Neuronal stem cell (in vitro differentiated cells): ENCODE data around the gene SELENOW.
"Not testable (repeated sequence)": the region's sequence is repeated elsewhere in the genome, so short reads cannot be mapped to it uniquely, and the experiment has no call there.

ENCODE experiments used
- DNase-seq: peaks from one replicate; pipeline ENCODE4 v3.0.0-alpha.2; 2013; ENCODE audit warnings: low spot score
- H2AFZ ChIP-seq: one replicate; pipeline ENCODE4 v1.6.1; 2013; ENCODE audit warnings: mild to moderate bottlenecking, low read length, inconsistent platforms
- H2AK5ac ChIP-seq: 2 replicates; pipeline ENCODE4 v1.6.1; 2013; ENCODE audit warnings: low read depth, mild to moderate bottlenecking, inconsistent platforms, low read length, moderate library complexity, mixed read lengths
- H2BK120ac ChIP-seq: 2 replicates; pipeline ENCODE4 v1.6.1; 2013; ENCODE audit warnings: low read depth, mild to moderate bottlenecking, inconsistent platforms, low read length, moderate library complexity, mixed read lengths
- H2BK12ac ChIP-seq: one replicate; pipeline ENCODE4 v1.6.1; 2013; ENCODE audit warnings: low read length, inconsistent platforms
- H2BK15ac ChIP-seq: 2 replicates; pipeline ENCODE4 v1.6.1; 2013; ENCODE audit warnings: mild to moderate bottlenecking, low read length, inconsistent platforms, mixed read lengths
- H2BK5ac ChIP-seq: one replicate; pipeline ENCODE4 v1.6.1; 2013; ENCODE audit warnings: inconsistent platforms, mild to moderate bottlenecking, low read length, moderate library complexity
- H3K14ac ChIP-seq: one replicate; pipeline ENCODE4 v1.6.1; 2013; ENCODE audit warnings: low read length, inconsistent platforms
- H3K18ac ChIP-seq: 2 replicates; pipeline ENCODE4 v1.6.1; 2013; ENCODE audit warnings: low read length, inconsistent platforms
- H3K23ac ChIP-seq: 2 replicates; pipeline ENCODE4 v1.6.1; 2013; ENCODE audit warnings: low read depth, mild to moderate bottlenecking, mixed read lengths, low read length, inconsistent platforms; ENCODE audit not compliant: poor library complexity
- H3K27ac ChIP-seq: replicated peaks from 3 replicates; pipeline ENCODE4 v1.5.1; 2013; ENCODE audit warnings: low read length, inconsistent platforms
- H3K27me3 ChIP-seq, 3 experiments: 2 replicates each; pipeline ENCODE4 v1.6.1; 2013; ENCODE audit warnings: low read length in 3 of 3, mild to moderate bottlenecking in 2 of 3, inconsistent platforms in 1 of 3, low read depth in 1 of 3, mixed read lengths in 1 of 3, moderate library complexity in 1 of 3; ENCODE audit not compliant: control insufficient read depth in 3 of 3, insufficient read depth in 3 of 3
- H3K36me3 ChIP-seq, 2 donors: replicated peaks in 1 of 2; 2 replicates each; pipeline ENCODE4 v1.6.1; 2013; ENCODE audit warnings: low read length in 2 of 2; ENCODE audit not compliant: control insufficient read depth in 2 of 2, insufficient read depth in 2 of 2
- H3K4ac ChIP-seq: 2 replicates; pipeline ENCODE4 v1.6.1; 2013; ENCODE audit warnings: inconsistent platforms, mild to moderate bottlenecking, low read length, moderate library complexity
- H3K4me1 ChIP-seq, 2 donors: 1 replicate in 1 of 2; 2 replicates in 1 of 2; pipeline ENCODE4 v1.6.1; 2013; ENCODE audit warnings: low read length in 2 of 2, low read depth in 1 of 2; ENCODE audit not compliant: control insufficient read depth in 2 of 2, insufficient read depth in 1 of 2
- H3K4me2 ChIP-seq: one replicate; pipeline ENCODE4 v1.6.1; 2013; ENCODE audit warnings: mild to moderate bottlenecking, low read length, inconsistent platforms; ENCODE audit not compliant: insufficient read depth, poor library complexity, severe bottlenecking
- H3K4me3 ChIP-seq, 2 donors: 2 replicates each; pipeline ENCODE4 v1.5.1; 2013; ENCODE audit warnings: low read length in 2 of 2, mild to moderate bottlenecking in 2 of 2, inconsistent platforms in 1 of 2, moderate library complexity in 1 of 2
- H3K79me1 ChIP-seq: one replicate; pipeline ENCODE4 v1.6.1; 2013; ENCODE audit warnings: low read depth, mild to moderate bottlenecking, inconsistent platforms, low read length, moderate library complexity
- H3K9ac ChIP-seq: one replicate; pipeline ENCODE4 v1.6.1; 2013; ENCODE audit warnings: mild to moderate bottlenecking, low read depth, low read length, inconsistent platforms; ENCODE audit not compliant: poor library complexity
- H3K9me3 ChIP-seq, 2 donors: replicated peaks in 1 of 2; 2 replicates each; pipeline versions ENCODE3 to v1.6.1; 2013; ENCODE audit warnings: low read length in 2 of 2, mild to moderate bottlenecking in 2 of 2, inconsistent platforms in 1 of 2, low read depth in 1 of 2, mixed read lengths in 1 of 2, moderate library complexity in 1 of 2; ENCODE audit not compliant: control insufficient read depth in 2 of 2, insufficient read depth in 1 of 2
- H4K8ac ChIP-seq: one replicate; pipeline ENCODE4 v1.6.1; 2013; ENCODE audit warnings: low read depth, mild to moderate bottlenecking, inconsistent platforms, low read length, moderate library complexity
- H4K91ac ChIP-seq: one replicate; pipeline ENCODE4 v1.6.1; 2013; ENCODE audit warnings: low read length, low read depth, mild to moderate bottlenecking, inconsistent platforms; ENCODE audit not compliant: poor library complexity
- WGBS, 2 donors: extraction: QIAGEN DNeasy Blood & Tissue Kit; methylation state at CpG; one replicate each; pipeline ENCODE4 v1.1.7; 2013; ENCODE audit warnings: missing lambda C conversion rate in 2 of 2, mixed read lengths in 1 of 2; ENCODE audit not compliant: insufficient read length in 2 of 2, insufficient replicate concordance in 1 of 2; ENCODE audit errors: extremely low coverage in 2 of 2; 5-methylcytosine and 5-hydroxymethylcytosine counted together

The SELENOW gene

DNA sequence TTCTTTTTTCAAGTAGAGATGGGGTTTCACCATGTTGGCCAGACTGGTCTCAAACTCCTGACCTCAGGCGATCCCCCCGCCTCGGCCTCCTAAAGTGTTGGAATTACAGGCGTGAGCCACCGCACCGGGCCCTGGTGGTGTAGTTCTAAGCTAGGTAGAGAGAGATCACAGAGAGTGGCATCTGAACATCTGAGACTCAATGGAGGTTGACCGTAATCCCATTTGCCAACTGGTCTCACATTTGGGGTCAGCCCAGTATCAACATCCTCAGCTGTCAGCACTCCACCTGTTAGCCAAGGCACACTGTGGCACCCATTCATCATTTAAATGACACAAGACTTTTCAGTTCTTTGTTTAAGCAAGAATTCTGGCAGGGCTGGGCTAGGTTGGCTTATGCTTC, 8.1 kb downstream of the SELENOW start:
- no peak overlapping the region for H2BK5ac ChIP-seq
- H4K8ac ChIP-seq, result no peak overlapping the region
- no peaks in the 10 kb centered on the region for H3K27me3 ChIP-seq
- H3K4ac ChIP-seq, result no peak overlapping the region
- no peak overlapping the region for H3K4me3 ChIP-seq
- no peak overlapping the region for H2BK12ac ChIP-seq
- no peak overlapping the region for H2BK15ac ChIP-seq
- WGBS, 2 donors, result no CpG with 5 or more reads among the region's 7 CpGs
- H3K27ac ChIP-seq, result no peak overlapping the region
- H3K79me1 ChIP-seq, result peaks cover 2% of the 10 kb centered on the region
- H3K18ac ChIP-seq, result no peak overlapping the region
- H3K9me3 ChIP-seq, result no peaks in the 10 kb centered on the region
- peaks cover 20 to 49% of the 10 kb centered on the region in 2 donors for H3K36me3 ChIP-seq
- no peak for DNase-seq
- no peak overlapping the region for H2AK5ac ChIP-seq
- H3K23ac ChIP-seq, result no peak overlapping the region
- H4K91ac ChIP-seq, result no peak overlapping the region
- H3K14ac ChIP-seq, result no peak overlapping the region
- H2BK120ac ChIP-seq, result no peak overlapping the region
- no peak overlapping the region for H3K9ac ChIP-seq
- H3K4me1 ChIP-seq, result no peaks in the 10 kb centered on the region
- H2AFZ ChIP-seq, result no peak overlapping the region
- no peak overlapping the region for H3K4me2 ChIP-seq

DNA sequence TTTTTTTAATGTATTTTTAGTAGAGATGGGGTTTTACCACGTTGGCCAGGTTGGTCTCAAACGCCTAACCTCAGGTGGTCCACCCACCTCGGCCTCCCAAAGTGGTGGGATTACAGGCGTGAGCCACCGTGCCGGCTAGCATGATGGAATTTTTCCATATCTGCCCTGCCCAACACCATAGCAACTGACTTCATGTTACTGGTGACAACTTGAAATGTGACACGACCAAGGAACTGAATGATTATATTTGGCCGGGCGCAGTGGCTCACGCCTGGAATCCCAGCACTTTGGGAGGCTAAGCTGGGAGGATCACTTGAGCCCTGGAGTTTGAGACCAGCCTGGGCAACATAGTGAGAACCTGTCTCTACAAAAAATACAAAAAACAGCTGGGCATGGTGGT, 8.8 kb downstream of the SELENOW start:
- not testable (repeated sequence) for H3K4me1 ChIP-seq, H2BK15ac ChIP-seq, H3K23ac ChIP-seq, H4K8ac ChIP-seq, DNase-seq, H3K9ac ChIP-seq, H3K14ac ChIP-seq, H2BK120ac ChIP-seq, H2AK5ac ChIP-seq, H3K4me2 ChIP-seq, H3K79me1 ChIP-seq, H2AFZ ChIP-seq, H2BK12ac ChIP-seq, H3K9me3 ChIP-seq, H3K27me3 ChIP-seq, H3K4me3 ChIP-seq, H3K4ac ChIP-seq, H3K27ac ChIP-seq, H2BK5ac ChIP-seq, H4K91ac ChIP-seq, H3K18ac ChIP-seq
- peaks cover 15 to 41% of the 10 kb centered on the region in 2 donors for H3K36me3 ChIP-seq
- no CpG with 5 or more reads among the region's 10 CpGs for WGBS, 2 donors

DNA sequence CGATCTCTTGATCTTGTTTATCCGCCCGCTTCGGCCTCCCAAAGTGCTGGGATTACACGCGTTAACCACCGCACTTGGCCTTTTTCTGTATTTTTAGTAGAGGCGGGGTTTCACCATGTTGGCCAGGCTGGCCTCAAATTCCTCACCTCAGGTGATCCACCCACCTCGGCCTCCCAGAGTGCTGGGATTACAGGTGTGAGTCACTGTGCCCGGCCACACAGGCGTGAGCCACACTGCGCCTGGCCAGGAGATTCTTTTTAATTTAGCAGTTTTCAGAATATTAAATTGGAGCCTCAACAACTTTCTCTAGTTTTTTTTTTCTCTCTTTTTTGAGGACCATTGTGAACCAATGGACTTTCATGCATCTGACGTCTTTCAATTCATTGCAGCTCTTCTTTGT, 11.3 kb downstream of the SELENOW start:
- H2BK12ac ChIP-seq, H3K27me3 ChIP-seq, H2AK5ac ChIP-seq, H3K9me3 ChIP-seq, H3K4me1 ChIP-seq, H2BK120ac ChIP-seq, DNase-seq, H3K4ac ChIP-seq, H3K4me3 ChIP-seq, H2BK5ac ChIP-seq, H3K14ac ChIP-seq, H3K23ac ChIP-seq, H3K79me1 ChIP-seq, H3K4me2 ChIP-seq, H3K9ac ChIP-seq, H2AFZ ChIP-seq, H4K91ac ChIP-seq, H4K8ac ChIP-seq, H2BK15ac ChIP-seq, H3K18ac ChIP-seq, H3K27ac ChIP-seq: not testable (repeated sequence)
- peaks cover 4 to 20% of the 10 kb centered on the region in 2 donors for H3K36me3 ChIP-seq
- no CpG with 5 or more reads among the region's 13 CpGs for WGBS, 2 donors

DNA sequence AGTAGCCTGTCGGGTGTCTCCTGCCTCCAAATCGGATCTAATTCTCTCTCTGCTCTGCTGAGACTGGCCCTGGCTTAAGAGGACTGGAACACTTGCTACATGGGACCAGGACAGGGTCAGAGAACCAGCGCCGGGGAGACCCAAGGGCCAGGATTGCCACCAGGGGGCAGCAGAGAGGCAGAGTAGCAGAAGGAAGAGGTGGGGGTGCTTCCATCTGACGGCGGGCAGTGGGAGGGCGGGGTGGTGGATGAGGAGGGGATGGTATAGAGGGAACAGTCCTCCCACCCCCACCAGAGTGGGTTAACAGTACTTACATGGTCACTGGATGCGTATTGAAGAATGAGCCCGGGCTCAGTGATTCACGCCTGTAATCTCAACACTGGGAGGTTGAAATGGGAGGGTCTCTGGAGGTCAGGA, 11.9 kb downstream of the SELENOW start:
- Histone ChIP-seq H3K79me1 (peaks cover 1% of the 10 kb centered on the region), H4K8ac (no peak overlapping the region), H2BK5ac (no peak overlapping the region), H3K4me1 (no peaks in the 10 kb centered on the region), H4K91ac (no peak overlapping the region), H3K4me3 (no peak overlapping the region), H3K9me3 (peaks cover 2 to 5% of the 10 kb centered on the region in 2 donors), H3K4me2 (no peak overlapping the region), H2BK12ac (no peak overlapping the region), H3K27ac (peak overlapping the region; percentile 56), H3K14ac (no peak overlapping the region), H2AK5ac (no peak overlapping the region), H2AFZ (no peak overlapping the region), H2BK120ac (no peak overlapping the region), H3K23ac (no peak overlapping the region), H2BK15ac (no peak overlapping the region), H3K18ac (peak overlapping the region; percentile 67), H3K27me3 (no peaks in the 10 kb centered on the region), H3K4ac (no peak overlapping the region), H3K36me3 (peaks cover 2 to 15% of the 10 kb centered on the region in 2 donors), H3K9ac (no peak overlapping the region)
- no CpG with 5 or more reads among the region's 10 CpGs for WGBS, 2 donors
- peak; percentile 80 for DNase-seq
